ENCODE measurements around the gene HJURP. TPM values are rescaled to one million over a fixed set of nuclear protein-coding genes. Genes with fewer than 3 reads are reported as not detected.

HJURP gene
- total RNA-seq, 1 experiment from 2014 or later = 35.0 TPM

GRCh38 chr2:233824373-233824772 is 30.0 kb downstream of the HJURP start:
- Histone ChIP-seq H3K9me3 (no peaks in the 10 kb centered on the region), H3K4me3 (ENCODE audit: low read depth, low read length) (no peak overlapping the region), H3K27me3 (replicated peaks; ENCODE audit: control insufficient read depth, insufficient read depth, low read length) (no peaks in the 10 kb centered on the region), H3K4me1 (no peaks in the 10 kb centered on the region), H3K36me3 (ENCODE audit: control insufficient read depth, insufficient read depth, low read length) (no peaks in the 10 kb centered on the region)
- CTCF ChIA-PET = no interaction called here
- no peak for DNase-seq
- Mint-ChIP-seq H3K36me3 (ENCODE audit: insufficient read depth, unreplicated experiment) (no peaks in the 10 kb centered on the region), H3K4me1 (ENCODE audit: low read depth, unreplicated experiment) (no peaks in the 10 kb centered on the region), H3K27ac (ENCODE audit: unreplicated experiment) (no peak overlapping the region), H3K27me3 (ENCODE audit: insufficient read depth, unreplicated experiment) (no peaks in the 10 kb centered on the region), H3K4me3 (ENCODE audit: unreplicated experiment) (no peak overlapping the region), H3K9me3 (ENCODE audit: unreplicated experiment) (no peaks in the 10 kb centered on the region)
- BruUV-seq (replicated peaks) = no TSS peak
- intact Hi-C loops (cut with micrococcal nuclease; ENCODE audit: unreplicated experiment) = no loop called here
- POLR2A ChIA-PET = no interaction called here
- TF ChIP-seq, protein P1, sequence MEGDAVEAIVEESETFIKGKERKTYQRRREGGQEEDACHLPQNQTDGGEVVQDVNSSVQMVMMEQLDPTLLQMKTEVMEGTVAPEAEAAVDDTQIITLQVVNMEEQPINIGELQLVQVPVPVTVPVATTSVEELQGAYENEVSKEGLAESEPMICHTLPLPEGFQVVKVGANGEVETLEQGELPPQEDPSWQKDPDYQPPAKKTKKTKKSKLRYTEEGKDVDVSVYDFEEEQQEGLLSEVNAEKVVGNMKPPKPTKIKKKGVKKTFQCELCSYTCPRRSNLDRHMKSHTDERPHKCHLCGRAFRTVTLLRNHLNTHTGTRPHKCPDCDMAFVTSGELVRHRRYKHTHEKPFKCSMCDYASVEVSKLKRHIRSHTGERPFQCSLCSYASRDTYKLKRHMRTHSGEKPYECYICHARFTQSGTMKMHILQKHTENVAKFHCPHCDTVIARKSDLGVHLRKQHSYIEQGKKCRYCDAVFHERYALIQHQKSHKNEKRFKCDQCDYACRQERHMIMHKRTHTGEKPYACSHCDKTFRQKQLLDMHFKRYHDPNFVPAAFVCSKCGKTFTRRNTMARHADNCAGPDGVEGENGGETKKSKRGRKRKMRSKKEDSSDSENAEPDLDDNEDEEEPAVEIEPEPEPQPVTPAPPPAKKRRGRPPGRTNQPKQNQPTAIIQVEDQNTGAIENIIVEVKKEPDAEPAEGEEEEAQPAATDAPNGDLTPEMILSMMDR (IDR thresholded peaks at IDR 0.05; ENCODE audit: insufficient read depth in 1 of 2, low read depth in 1 of 2, low read length in 1 of 2, severe bottlenecking in 1 of 2, unreplicated experiment in 1 of 2) = no peak

DNA sequence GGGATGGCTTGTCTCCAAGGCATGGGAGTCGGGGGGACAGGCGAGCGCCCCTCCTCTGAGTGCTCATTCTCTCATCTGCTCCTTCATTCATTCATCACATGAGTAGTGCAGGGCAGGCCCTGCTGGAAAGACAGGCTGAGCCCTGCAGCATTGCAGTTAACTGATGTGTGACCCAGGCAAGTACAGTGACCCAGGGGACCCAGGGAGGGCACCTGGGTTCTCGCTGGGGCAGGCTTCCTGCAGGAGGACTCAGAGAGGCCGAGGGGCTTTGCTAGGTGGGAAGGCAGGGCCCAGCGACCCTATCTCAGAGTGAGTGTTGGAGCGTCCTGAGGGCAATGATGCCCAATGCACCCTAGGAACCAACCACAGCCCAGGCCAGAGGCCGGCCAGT is 30.6 kb downstream of the HJURP start:
- no peaks in the 10 kb centered on the region for H3K36me3 ChIP-seq (ENCODE audit: control insufficient read depth, insufficient read depth, low read length)
- DNase-seq = no peak
- Mint-ChIP-seq H3K9me3 (ENCODE audit: unreplicated experiment) (no peaks in the 10 kb centered on the region), H3K27me3 (ENCODE audit: insufficient read depth, unreplicated experiment) (no peaks in the 10 kb centered on the region), H3K4me1 (ENCODE audit: low read depth, unreplicated experiment) (no peaks in the 10 kb centered on the region), H3K4me3 (ENCODE audit: unreplicated experiment) (no peak overlapping the region), H3K27ac (ENCODE audit: unreplicated experiment) (no peak overlapping the region), H3K36me3 (ENCODE audit: insufficient read depth, unreplicated experiment) (no peaks in the 10 kb centered on the region)
- TF ChIP-seq, protein P1 (IDR thresholded peaks at IDR 0.05; ENCODE audit: insufficient read depth in 1 of 2, low read depth in 1 of 2, low read length in 1 of 2, severe bottlenecking in 1 of 2, unreplicated experiment in 1 of 2) = no peak
- H3K9me3 ChIP-seq = no peaks in the 10 kb centered on the region
- BruUV-seq (replicated peaks) = no TSS peak
- H3K4me1 ChIP-seq = no peaks in the 10 kb centered on the region
- ChIA-PET POLR2A (no interaction called here), CTCF (no interaction called here)
- intact Hi-C loops (cut with micrococcal nuclease; ENCODE audit: unreplicated experiment) = loop anchor here (1.0 kb wide), 1 partner anchor 19 kb away; no protein-coding TSS in a partner anchor
- no peaks in the 10 kb centered on the region for H3K27me3 ChIP-seq (replicated peaks; ENCODE audit: control insufficient read depth, insufficient read depth, low read length)
- no peak overlapping the region for H3K4me3 ChIP-seq (ENCODE audit: low read depth, low read length)

DNA sequence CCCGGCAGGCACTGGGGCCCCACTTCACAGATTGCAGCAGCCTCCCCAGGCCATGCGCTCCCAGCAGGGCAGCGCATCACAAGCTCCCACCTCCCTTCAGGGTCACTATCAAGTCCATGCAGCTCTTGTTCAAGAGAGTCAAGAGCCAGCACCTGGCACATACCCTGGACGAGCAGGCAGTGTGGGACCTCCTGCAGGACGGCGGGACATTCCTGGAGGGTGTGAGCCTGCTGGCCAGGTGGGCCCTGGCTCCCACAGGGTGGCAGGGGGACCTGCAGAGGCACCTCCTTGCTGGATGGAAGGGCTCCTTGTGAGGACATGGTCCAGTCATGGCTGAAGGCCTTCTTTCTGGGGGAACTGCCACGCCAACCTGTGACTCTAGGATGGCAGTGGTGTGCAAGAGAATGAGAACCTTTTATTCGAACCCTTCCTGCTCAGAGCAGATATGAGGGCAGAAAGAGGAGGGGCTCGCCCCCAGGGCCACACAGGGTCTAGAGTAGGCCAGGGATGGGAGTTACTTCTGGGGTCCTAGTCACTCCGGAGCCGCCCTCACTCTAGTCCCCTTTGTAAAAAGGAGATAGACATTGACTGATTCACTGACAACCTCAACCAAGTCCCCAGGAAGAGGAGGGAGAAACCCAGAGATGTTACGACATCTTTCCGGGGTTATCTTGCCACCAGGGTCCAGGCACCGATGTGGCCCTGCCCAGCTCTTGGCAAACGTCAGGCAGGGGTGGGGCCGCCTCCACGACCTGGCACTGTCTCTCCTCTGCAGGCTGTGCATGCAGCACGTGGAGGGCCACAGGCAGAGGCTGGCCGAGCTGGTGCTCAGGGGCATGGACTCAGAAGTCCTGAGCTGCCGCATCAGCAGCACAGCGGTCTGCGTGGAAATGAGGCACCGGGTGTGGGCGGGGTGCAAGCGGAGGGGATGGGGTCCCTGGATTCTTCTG is 31.3 kb downstream of the HJURP start:
- Mint-ChIP-seq H3K4me1 (ENCODE audit: low read depth, unreplicated experiment) (no peaks in the 10 kb centered on the region), H3K36me3 (ENCODE audit: insufficient read depth, unreplicated experiment) (no peaks in the 10 kb centered on the region), H3K27ac (ENCODE audit: unreplicated experiment) (no peak overlapping the region), H3K27me3 (ENCODE audit: insufficient read depth, unreplicated experiment) (no peaks in the 10 kb centered on the region), H3K4me3 (ENCODE audit: unreplicated experiment) (no peak overlapping the region), H3K9me3 (ENCODE audit: unreplicated experiment) (no peaks in the 10 kb centered on the region)
- no peak for DNase-seq
- H3K36me3 ChIP-seq (ENCODE audit: control insufficient read depth, insufficient read depth, low read length) = no peaks in the 10 kb centered on the region
- no peak overlapping the region for H3K4me3 ChIP-seq (ENCODE audit: low read depth, low read length)
- ChIA-PET POLR2A (no interaction called here), CTCF (interaction anchor here (0.6 kb wide), 1 partner anchor 638 kb away, joined by 3 read pairs; no protein-coding TSS in a partner anchor)
- no peaks in the 10 kb centered on the region for H3K9me3 ChIP-seq
- BruUV-seq (replicated peaks) = no TSS peak
- no peaks in the 10 kb centered on the region for H3K27me3 ChIP-seq (replicated peaks; ENCODE audit: control insufficient read depth, insufficient read depth, low read length)
- H3K4me1 ChIP-seq = no peaks in the 10 kb centered on the region
- intact Hi-C loops (cut with micrococcal nuclease; ENCODE audit: unreplicated experiment) = loop anchor here (1.0 kb wide), 1 partner anchor 19 kb away; no protein-coding TSS in a partner anchor
- TF ChIP-seq, protein P1 (IDR thresholded peaks at IDR 0.05; ENCODE audit: insufficient read depth in 1 of 2, low read depth in 1 of 2, low read length in 1 of 2, severe bottlenecking in 1 of 2, unreplicated experiment in 1 of 2) = no peak

Data from Caco-2 (cell line).